ENCODE results near the gene CHCHD10.
A peak's percentile ranks its signal among the peaks of the same experiment; 100 is the strongest.

CHCHD10 gene

DNA sequence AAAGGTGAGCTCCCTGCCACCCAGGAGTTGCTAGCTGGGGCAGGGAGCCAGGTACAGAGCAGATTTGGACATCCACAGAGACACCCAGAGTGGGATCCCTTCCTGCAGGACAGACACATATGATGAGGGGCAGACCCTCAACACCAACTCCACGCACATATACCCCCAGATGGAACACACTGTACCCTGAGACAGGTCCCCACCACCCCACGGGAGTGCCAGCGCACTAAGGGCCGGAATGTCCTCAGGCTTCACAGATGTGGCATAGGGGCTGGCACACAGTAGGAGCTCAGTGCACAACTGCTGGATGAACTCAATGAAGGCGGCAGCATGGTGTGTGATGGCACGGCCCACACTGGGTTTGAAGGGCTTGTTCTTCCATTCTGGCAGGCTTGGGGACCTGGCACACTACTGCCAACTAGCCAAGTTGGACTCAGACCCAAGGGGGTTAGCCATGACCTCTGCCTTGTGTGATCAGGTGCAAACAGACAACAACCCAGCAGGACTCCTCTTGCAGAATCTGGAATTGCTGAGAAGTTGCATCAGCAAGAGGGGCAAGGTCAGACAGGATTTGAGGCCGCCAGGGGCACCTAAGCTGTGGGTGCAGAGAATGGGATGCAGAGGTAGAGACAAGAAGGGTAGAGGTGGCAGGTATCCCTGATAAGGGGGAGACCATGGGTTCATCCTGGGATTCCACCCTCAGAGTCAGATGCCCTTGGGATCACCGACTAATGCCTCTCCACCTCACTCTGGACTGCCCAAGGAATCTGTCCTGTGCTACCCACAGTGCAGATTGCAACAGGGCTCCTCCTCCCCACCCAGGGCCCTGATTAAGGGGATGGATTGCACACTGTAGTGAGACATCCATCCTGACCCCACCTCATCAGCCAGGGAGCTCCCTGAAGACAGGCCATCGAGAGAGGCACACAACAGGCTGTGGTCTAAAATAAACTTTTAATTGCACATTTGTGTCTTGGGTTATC lies 2.6 kb downstream of the CHCHD10 start:
- H3K27me3 ChIP-seq (ENCODE audit: control insufficient read depth in 1 of 2, insufficient read depth in 2 of 2, low read length in 2 of 2) = no peaks in the 10 kb centered on the region
- H3K9me3 ChIP-seq (ENCODE audit: low read length) = no peaks in the 10 kb centered on the region
- no peak overlapping the region for H3K4me3 ChIP-seq (ENCODE audit: low read depth in 1 of 2, low read length in 2 of 2)
- H3K27ac ChIP-seq (ENCODE audit: low read depth, low read length) = no peak overlapping the region
- peaks cover 28% of the 10 kb centered on the region for H3K4me1 ChIP-seq (ENCODE audit: insufficient read depth, low read length)
- H3K9ac ChIP-seq (ENCODE audit: low read length) = no peak overlapping the region
- no peaks in the 10 kb centered on the region for H3K36me3 ChIP-seq (ENCODE audit: insufficient read depth, low read length)

DNA sequence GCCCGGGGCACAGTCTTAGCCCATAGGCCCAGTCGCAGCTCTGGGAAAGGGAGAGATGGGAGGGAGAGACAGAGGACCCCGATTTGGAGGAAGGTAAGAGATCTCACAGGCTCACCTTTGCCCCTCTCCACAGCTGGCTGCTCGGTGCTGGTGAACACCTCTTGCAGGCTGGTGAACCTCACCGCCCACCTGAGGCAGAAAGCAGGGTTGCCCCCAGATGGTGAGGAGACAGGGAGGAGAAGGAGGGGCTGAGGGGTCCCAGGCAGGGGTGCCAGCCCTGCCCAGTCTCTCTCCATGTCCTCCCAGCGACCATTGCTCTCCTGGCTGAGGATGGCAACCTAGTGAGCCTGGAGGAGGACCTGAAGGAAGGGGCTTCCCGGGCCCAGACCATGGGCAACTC lies 3.8 kb downstream of the CHCHD10 start:
- Histone ChIP-seq H3K36me3 (ENCODE audit: insufficient read depth, low read length) (no peaks in the 10 kb centered on the region), H3K27ac (ENCODE audit: low read depth, low read length) (no peak overlapping the region)

DNA sequence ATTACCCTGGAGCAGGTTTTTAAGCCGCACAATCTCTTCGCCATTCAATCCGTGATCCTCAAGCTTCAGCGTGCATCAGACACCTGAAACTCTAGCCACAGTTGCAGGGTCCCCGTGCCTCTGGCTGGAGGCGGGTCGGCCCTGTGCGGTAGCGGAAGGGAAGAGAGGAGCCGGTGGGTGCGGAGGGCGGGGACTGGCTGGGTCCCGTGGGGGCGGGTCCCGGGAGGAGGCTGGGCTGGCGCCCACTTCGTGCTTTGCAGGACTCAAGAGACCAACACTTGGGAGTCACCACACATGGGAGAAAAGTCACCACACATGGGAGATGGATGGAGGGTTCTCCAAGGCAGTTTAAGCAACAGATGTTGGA lies 4.2 kb downstream of the CHCHD10 start:
- Histone ChIP-seq H3K4me3 (ENCODE audit: low read depth in 1 of 2, low read length in 2 of 2) (peak overlapping the region in 1 of 2 donors; percentile 22), H3K4me1 (ENCODE audit: insufficient read depth, low read length) (peaks cover 18% of the 10 kb centered on the region), H3K9ac (ENCODE audit: low read length) (no peak overlapping the region), H3K27me3 (ENCODE audit: control insufficient read depth in 1 of 2, insufficient read depth in 2 of 2, low read length in 2 of 2) (no peaks in the 10 kb centered on the region), H3K9me3 (ENCODE audit: low read length) (no peaks in the 10 kb centered on the region), H3K27ac (ENCODE audit: low read depth, low read length) (no peak overlapping the region), H3K36me3 (ENCODE audit: insufficient read depth, low read length) (no peaks in the 10 kb centered on the region)

More for the DNA sequence above, 3.8 kb downstream of the CHCHD10 start:
- no peaks in the 10 kb centered on the region for H3K27me3 ChIP-seq (ENCODE audit: control insufficient read depth in 1 of 2, insufficient read depth in 2 of 2, low read length in 2 of 2)
- H3K4me1 ChIP-seq (ENCODE audit: insufficient read depth, low read length) = peaks cover 22% of the 10 kb centered on the region
- H3K9ac ChIP-seq (ENCODE audit: low read length) = no peak overlapping the region
- H3K9me3 ChIP-seq (ENCODE audit: low read length) = no peaks in the 10 kb centered on the region
- H3K4me3 ChIP-seq (ENCODE audit: low read depth in 1 of 2, low read length in 2 of 2) = peak overlapping the region in 1 of 2 donors; percentile 22

DNA sequence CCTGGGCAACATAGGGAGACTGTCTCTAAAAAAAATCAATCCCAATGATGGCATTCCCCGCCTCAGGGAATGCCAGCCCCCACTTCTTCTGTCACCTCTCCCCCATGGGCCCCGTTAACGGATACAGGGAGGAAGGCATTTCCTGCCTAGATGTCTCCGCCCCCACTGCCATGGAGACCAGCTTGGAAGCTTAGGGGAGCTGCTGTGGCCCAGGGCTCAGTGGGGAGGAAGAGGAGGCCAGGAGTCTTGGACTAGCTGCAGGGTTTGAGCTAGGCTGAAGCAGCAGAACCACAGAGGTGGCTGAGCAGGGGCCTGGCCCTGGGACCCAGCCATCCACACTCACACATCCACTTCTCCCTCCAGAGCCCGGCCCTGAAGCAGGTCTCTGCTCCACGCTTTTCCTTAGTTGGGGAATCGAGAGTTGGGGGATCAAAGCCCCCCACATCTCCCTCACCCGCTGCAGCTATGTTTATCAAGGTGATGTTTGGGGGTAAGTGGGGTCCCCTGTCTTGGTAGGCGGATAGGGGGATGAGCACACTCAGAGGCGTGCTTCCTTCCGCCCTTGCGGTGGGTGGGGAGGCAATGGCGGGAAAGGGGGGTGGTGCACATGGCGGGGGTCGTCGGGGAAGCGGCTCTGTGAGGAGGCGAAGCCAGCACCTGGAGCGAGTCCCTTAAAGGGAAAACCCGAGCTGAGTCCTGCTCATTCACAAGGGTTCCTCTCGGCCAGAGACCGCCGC lies 4.8 kb downstream of the CHCHD10 start, which contains the start of gene C22orf15:
TSS of gene C22orf15 (plus strand) at position 149 of the 737 bp plus-strand sequence. CDS start at position 466, 317 bp downstream.
- Histone ChIP-seq H3K36me3 (ENCODE audit: insufficient read depth, low read length) (no peaks in the 10 kb centered on the region), H3K9ac (ENCODE audit: low read length) (no peak within 1 kb of the TSS), H3K27me3 (ENCODE audit: control insufficient read depth in 1 of 2, insufficient read depth in 2 of 2, low read length in 2 of 2) (no peaks in the 10 kb centered on the region), H3K4me3 (ENCODE audit: low read depth in 1 of 2, low read length in 2 of 2) (peak within 1 kb of the TSS in 1 of 2 donors; percentile 22), H3K27ac (ENCODE audit: low read depth, low read length) (no peak within 1 kb of the TSS), H3K4me1 (ENCODE audit: insufficient read depth, low read length) (peaks cover 16% of the 10 kb centered on the region), H3K9me3 (ENCODE audit: low read length) (no peaks in the 10 kb centered on the region)

DNA sequence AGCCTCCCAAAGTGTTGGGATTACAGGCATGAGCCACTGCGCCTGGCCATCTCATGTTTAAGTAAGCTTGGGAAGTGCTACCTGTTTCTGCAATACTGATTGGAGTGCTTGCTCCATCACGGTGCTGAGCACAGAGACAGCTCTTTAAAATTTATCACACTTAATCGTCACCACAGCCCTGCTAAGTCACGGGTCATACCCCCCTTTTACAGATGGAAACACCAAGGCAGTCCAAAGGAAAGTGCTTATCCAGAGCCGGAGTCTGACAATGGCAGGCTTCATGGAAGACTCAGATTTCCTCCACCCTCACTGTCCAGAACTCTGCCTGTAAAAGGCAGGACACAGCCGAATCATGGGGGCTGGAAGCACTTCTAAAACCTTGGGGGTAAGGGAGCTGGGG lies 7.7 kb downstream of the CHCHD10 start:
- H3K9ac ChIP-seq (ENCODE audit: low read length) = no peak overlapping the region

DNA sequence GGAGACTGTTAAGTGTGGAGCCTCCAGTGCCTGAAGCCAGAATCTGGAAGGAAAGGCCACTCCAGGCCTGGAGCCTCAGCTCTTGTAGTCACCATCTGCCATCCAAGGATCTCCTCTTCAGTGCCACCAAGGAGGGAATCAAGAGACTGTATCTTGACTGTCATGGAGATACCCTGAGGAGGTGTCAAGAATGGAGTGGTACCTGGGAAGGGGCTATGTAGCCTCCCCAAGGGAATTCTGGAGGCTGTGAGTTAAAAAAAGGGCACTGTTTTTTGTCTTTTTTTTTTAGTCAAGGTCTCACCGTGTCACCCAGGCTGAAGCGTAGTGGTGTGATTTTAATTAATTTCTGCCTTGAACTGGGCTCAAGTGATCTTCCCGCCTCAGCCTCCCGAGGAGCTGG lies 8.2 kb downstream of the CHCHD10 start:
- H3K36me3 ChIP-seq (ENCODE audit: insufficient read depth, low read length) = no peaks in the 10 kb centered on the region
- H3K4me3 ChIP-seq (ENCODE audit: low read depth in 1 of 2, low read length in 2 of 2) = no peak overlapping the region
- H3K27ac ChIP-seq (ENCODE audit: low read depth, low read length) = no peak overlapping the region
- H3K27me3 ChIP-seq (ENCODE audit: control insufficient read depth in 1 of 2, insufficient read depth in 2 of 2, low read length in 2 of 2) = no peaks in the 10 kb centered on the region
- no peak overlapping the region for H3K9ac ChIP-seq (ENCODE audit: low read length)
- peaks cover 11% of the 10 kb centered on the region for H3K4me1 ChIP-seq (ENCODE audit: insufficient read depth, low read length)
- no peaks in the 10 kb centered on the region for H3K9me3 ChIP-seq (ENCODE audit: low read length)

More for the DNA sequence above, 7.7 kb downstream of the CHCHD10 start:
- no peaks in the 10 kb centered on the region for H3K36me3 ChIP-seq (ENCODE audit: insufficient read depth, low read length)
- H3K4me1 ChIP-seq (ENCODE audit: insufficient read depth, low read length) = peaks cover 11% of the 10 kb centered on the region
- no peak overlapping the region for H3K4me3 ChIP-seq (ENCODE audit: low read depth in 1 of 2, low read length in 2 of 2)
- no peaks in the 10 kb centered on the region for H3K27me3 ChIP-seq (ENCODE audit: control insufficient read depth in 1 of 2, insufficient read depth in 2 of 2, low read length in 2 of 2)
- no peak overlapping the region for H3K27ac ChIP-seq (ENCODE audit: low read depth, low read length)
- H3K9me3 ChIP-seq (ENCODE audit: low read length) = no peaks in the 10 kb centered on the region

DNA sequence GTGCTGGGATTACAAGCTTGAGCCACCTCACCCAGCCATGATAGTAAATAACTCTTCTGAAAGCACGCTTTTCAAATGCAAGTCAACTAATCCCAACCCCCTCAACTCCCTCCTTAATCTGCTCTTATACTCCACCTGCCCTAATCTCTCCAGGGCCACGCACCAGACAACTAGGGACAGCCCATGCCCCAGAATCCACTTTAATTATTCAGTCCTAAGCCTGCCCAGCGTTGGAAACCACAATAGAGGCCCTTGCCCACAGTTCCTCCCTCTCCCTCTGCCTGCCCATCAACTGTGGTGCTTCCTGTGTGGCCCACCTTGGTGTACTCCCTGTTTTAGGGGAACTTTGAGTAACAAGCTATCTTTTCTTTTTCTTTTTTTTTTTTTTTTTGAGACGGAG lies 10.9 kb downstream of the CHCHD10 start:
- no peak overlapping the region for H3K27ac ChIP-seq (ENCODE audit: low read depth, low read length)
- H3K9me3 ChIP-seq (ENCODE audit: low read length) = no peaks in the 10 kb centered on the region
- H3K4me3 ChIP-seq (ENCODE audit: low read depth in 1 of 2, low read length in 2 of 2) = no peak overlapping the region
- H3K4me1 ChIP-seq (ENCODE audit: insufficient read depth, low read length) = no peaks in the 10 kb centered on the region
- H3K27me3 ChIP-seq (ENCODE audit: control insufficient read depth in 1 of 2, insufficient read depth in 2 of 2, low read length in 2 of 2) = no peaks in the 10 kb centered on the region
- H3K36me3 ChIP-seq (ENCODE audit: insufficient read depth, low read length) = no peaks in the 10 kb centered on the region
- H3K9ac ChIP-seq (ENCODE audit: low read length) = no peak overlapping the region

DNA sequence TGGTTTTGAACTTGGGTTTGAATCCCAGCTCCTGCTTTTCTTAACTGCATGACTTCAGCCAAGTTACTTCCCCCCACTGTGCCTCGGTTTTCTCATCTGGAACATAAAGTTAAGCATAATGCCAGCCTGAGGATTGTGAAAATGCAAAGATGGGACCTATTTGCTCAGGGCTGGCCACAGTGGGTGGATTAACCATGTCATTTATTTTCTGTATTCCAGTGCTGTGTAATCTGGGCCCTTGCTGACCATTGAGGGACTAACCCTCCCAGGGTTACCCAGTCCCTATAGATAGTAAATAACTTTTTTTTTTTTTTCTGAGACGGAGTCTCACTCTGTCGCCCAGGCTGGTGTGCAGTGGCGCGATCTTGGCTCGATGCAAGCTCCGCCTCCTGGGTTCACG lies 12.1 kb downstream of the CHCHD10 start:
- Histone ChIP-seq H3K36me3 (ENCODE audit: insufficient read depth, low read length) (no peaks in the 10 kb centered on the region), H3K9me3 (ENCODE audit: low read length) (no peaks in the 10 kb centered on the region), H3K9ac (ENCODE audit: low read length) (no peak overlapping the region), H3K27ac (ENCODE audit: low read depth, low read length) (no peak overlapping the region), H3K4me1 (ENCODE audit: insufficient read depth, low read length) (no peaks in the 10 kb centered on the region), H3K27me3 (ENCODE audit: control insufficient read depth in 1 of 2, insufficient read depth in 2 of 2, low read length in 2 of 2) (no peaks in the 10 kb centered on the region), H3K4me3 (ENCODE audit: low read depth in 1 of 2, low read length in 2 of 2) (no peak overlapping the region)

DNA sequence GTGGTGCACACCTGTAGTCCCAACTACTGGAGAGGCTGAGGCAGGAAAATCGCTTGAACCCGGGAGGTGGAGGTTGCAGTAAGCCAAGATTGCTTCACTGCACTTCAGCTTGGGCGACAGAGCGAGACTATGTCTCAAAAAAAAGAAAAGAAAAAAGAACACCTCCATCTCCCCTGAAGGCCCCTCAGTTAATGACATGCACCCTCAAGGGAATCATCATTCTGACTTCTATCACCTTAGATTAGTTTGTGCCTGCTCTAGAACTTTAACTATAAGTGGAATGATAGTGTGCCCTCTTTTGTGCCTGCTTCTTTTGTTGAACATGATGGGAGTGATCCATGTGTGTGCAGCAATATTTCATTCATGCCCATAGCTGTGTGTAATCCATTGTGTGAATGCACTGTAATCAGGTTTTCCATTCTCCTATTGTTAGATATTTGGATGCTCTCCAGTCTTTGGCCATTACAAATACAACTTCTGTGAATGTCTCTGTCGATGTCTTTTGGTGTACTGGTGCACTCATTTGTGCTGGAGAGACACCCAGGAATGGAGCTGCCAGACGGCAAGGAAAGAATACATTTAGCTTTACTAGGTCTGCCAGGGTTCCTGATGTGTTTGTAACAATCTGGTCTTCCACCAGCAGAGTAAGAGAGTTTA lies 12.7 kb downstream of the CHCHD10 start:
- H3K36me3 ChIP-seq (ENCODE audit: insufficient read depth, low read length) = no peaks in the 10 kb centered on the region
- no peak overlapping the region for H3K9ac ChIP-seq (ENCODE audit: low read length)
- no peak overlapping the region for H3K27ac ChIP-seq (ENCODE audit: low read depth, low read length)
- H3K27me3 ChIP-seq (ENCODE audit: control insufficient read depth in 1 of 2, insufficient read depth in 2 of 2, low read length in 2 of 2) = no peaks in the 10 kb centered on the region
- H3K4me3 ChIP-seq (ENCODE audit: low read depth in 1 of 2, low read length in 2 of 2) = no peak overlapping the region
- H3K4me1 ChIP-seq (ENCODE audit: insufficient read depth, low read length) = peaks cover 5% of the 10 kb centered on the region
- no peaks in the 10 kb centered on the region for H3K9me3 ChIP-seq (ENCODE audit: low read length)

DNA sequence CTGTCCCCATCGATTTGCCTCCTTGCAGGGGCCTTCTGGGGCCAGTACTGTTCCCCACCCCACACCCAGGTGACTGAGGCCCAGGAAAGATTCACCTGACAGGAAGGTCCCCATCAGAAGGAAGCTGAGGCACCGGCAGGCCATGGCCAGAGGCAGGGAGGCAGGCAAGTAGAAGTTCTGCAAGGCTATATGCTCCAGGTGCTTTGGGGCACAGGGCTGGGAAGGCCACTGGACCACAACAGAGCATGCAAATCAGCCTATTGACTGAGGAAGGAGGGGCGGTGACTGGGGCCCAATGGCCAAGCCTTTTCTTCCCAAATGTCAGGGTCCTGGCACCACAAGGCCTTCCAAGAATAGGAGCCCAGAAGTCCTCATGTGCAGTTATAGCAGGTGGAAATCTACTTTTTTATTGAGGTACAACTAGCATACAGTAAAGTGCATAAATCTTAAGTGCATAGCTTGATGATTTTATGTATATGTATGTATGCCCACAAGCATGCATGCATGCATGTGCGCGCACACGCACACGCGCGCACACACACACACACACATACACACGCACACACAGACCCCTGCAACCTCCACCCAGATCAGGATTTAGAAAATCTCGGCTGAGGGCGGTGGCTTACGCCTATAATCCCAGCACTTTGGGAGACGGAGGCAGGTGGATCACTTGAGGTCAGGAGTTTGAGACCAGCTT lies 13.4 kb downstream of the CHCHD10 start, which contains the start of gene VPREB3:
TSS of gene VPREB3 (minus strand) at position 206 of the 700 bp plus-strand sequence. CDS start at position 144, 62 bp downstream.
- Histone ChIP-seq H3K9ac (ENCODE audit: low read length) (no peak within 1 kb of the TSS), H3K27ac (ENCODE audit: low read depth, low read length) (no peak within 1 kb of the TSS), H3K36me3 (ENCODE audit: insufficient read depth, low read length) (no peaks in the 10 kb centered on the region), H3K4me3 (ENCODE audit: low read depth in 1 of 2, low read length in 2 of 2) (no peak within 1 kb of the TSS), H3K4me1 (ENCODE audit: insufficient read depth, low read length) (peaks cover 10% of the 10 kb centered on the region), H3K9me3 (ENCODE audit: low read length) (no peaks in the 10 kb centered on the region), H3K27me3 (ENCODE audit: control insufficient read depth in 1 of 2, insufficient read depth in 2 of 2, low read length in 2 of 2) (no peaks in the 10 kb centered on the region)
